ENCODE data around the gene NEDD8.

Gene NEDD8

GRCh38 chr14:24194186-24194872, 37.8 kb downstream of the NEDD8 start:
- no peak for DNase-seq

DNA sequence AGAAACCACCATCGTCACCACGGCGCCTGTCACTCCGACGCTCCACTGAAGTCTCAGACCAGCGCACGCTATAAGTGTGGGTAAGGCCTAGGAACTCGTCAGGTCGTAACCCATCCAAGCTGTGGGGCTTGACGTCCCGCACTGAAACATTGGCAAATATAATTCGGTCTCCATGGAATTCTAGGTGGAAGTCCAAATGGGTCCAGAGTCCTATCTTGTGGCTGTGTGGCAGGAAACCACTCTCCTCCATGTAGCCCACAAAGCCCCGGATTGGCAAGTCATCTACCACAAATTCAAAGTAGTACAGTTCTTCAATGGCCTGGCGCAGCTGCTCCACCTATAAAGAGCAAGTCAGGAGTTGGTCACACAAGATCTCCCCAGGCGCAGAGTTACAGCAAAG, 39.2 kb downstream of the NEDD8 start:
- no peak for DNase-seq

DNA sequence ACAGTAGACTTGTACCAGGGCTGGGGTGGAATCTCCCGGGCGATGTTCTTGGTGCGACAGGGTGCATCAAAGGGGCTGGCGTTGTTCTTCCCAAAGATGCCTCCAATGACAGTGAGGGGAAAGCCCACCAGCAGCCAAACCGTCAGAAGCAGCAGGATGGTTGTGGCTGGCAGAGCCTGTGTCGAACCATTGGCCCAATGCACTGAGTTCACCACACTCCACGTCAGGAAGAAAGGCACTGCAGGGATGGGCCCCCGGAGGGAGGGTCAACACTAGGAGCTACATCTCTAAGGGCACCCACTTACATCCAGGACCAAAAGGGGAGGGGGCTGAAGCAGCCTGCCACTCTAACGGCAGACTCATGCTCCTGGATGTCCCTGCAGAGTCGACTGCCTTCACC, 41.8 kb downstream of the NEDD8 start:
- no peak for DNase-seq

- DNase-seq = no peak
Measured at GRCh38 chr14:24189460-24189859, 42.7 kb downstream of the NEDD8 start.

- no peak for DNase-seq
Measured at GRCh38 chr14:24189059-24189375, 43.1 kb downstream of the NEDD8 start.

DNA sequence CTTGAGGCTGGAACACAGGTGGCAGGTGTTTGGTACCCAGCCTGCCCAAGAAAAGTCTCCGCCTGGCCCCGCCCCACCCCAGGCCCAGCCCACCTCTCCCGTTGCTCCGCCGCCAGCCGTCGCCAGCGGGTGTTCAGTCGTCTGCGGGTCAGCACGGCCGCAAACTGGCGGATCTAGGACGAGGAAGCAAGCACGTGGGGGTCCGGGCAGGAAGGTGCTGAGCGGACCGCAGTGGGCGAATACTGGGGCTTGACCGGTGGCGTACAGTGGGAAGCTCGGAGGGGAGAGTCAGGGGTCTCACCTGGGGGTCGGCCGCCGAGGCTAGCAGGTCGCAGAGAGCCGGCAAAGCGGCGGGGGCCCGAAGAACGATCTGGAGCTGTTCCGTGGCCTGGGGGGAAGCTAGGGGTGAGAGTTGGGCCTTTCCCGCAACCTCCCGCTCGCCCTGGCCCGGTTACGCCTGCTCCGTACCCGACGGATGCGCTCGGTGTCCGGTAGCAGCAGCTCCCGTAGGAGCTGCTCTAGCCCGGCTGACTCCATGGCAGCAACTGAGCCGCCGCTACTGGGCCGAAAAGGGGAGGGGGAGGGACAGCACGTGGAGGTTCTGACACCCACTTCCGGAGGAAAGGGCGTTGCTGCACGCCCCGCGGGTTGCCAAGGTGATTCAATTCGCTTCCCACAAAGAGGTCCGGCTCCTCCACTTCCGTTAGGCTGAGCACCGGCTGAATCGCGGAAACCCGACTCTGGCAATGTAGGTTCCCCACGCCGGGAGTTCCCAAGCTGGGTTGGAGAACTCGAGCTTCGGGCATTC, 43.7 kb downstream of the NEDD8 start, which contains the start of gene IPO4:
Gene IPO4 (minus strand): TSS at position 566 of the 808 bp plus-strand sequence. CDS start 29 bp downstream, at position 537.
- DNase-seq = peak; percentile 92

DNA sequence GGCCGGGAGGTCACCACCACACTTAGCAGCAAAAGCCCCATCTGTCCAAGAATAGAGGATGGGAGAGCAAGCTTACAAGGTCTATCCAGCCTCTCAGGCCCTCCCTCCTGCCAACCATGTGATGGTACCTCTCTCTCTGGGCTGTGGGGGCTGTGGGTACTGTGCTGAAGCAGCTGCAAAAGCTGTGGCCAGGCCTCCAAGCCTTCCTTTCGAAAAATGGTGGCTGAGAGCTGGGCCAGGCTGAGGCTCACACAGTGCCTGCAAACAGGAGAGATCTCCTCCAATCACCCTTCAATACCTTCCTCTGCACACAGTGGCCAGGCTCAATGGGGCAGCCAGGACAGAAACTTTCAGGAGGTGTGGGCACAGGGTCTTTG, 44.6 kb downstream of the NEDD8 start:
- DNase-seq = no peak

DNA sequence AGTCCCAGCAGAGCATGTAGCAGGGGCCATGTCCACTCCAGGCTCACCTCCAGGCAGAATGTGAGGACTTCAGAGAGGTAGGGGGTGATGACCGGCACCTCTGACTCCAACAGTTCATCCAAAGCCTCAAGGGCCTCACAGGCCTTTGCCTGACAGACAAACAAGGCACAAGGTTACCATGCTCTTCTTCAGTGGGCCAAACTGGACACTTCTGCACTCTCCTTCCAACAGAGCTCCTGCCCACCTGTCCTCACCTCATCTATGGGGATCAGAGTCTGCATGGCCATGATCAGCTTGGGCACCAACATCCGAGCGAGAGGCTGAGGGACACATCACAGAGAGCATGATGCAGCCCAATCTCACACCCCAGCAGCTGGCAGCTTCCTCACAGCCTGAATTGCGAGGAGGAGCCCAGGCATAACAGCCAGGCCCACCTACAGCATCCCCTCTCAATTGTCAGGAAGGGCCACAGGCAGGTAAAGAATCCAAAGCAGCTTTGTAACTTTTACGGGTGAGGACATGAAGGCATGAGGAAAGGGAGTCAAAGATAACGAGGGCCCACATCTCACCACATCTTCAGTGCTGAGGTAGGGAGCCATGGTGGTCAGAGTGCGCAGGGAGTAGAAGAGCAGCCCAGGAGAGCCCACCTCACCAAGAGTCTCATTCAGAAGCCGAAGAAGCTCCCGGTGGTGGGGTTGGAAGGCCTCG, 45.2 kb downstream of the NEDD8 start:
- no peak for DNase-seq

DNA sequence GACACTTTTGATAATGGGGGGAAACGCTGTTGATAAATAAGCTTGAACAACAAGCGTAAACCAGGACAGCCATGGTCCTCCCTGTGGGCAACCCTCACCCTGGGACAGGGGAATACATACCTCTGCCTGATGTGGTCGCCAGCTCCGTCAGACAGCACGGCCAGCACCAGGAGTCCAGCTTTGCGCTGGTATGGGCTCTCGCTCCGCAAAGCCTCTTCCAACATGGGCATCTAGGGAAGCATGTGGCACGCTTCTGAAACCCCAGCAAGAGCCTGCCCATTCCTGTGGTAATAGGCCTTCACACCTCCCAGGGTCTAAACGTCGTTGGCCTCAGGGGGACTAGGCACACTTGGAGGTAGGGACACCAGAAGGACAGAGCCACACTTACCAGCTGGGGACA, 46.4 kb downstream of the NEDD8 start:
- DNase-seq = no peak

DNA sequence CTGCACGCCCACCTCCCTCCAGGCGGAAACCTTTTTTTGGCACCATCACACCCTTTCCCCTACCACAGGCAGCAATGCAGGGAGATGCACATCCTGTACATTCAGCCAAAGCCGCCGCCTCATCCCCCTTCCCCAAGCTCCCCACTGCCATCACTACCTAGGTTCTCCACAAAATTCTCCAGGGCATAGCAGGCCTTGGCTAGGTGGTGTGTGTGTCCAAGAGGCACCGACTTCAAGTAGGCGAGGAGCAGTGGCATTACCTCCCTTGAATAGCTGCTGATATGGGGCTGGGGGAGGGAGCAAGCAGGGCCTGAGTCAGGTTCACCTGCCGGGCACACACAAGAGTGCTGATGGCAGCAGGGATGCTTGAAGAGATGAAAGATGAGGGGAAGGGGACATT, 47.1 kb downstream of the NEDD8 start:
- DNase-seq = no peak

GRCh38 chr14:24184104-24184970, 47.8 kb downstream of the NEDD8 start:
- no peak for DNase-seq

- DNase-seq = no peak
Measured at GRCh38 chr14:24183014-24183481, 49.1 kb downstream of the NEDD8 start.

GRCh38 chr14:24182110-24182882, 49.9 kb downstream of the NEDD8 start:
- DNase-seq = no peak

GRCh38 chr14:24181371-24182077, 50.6 kb downstream of the NEDD8 start:
- DNase-seq = no peak

DNA sequence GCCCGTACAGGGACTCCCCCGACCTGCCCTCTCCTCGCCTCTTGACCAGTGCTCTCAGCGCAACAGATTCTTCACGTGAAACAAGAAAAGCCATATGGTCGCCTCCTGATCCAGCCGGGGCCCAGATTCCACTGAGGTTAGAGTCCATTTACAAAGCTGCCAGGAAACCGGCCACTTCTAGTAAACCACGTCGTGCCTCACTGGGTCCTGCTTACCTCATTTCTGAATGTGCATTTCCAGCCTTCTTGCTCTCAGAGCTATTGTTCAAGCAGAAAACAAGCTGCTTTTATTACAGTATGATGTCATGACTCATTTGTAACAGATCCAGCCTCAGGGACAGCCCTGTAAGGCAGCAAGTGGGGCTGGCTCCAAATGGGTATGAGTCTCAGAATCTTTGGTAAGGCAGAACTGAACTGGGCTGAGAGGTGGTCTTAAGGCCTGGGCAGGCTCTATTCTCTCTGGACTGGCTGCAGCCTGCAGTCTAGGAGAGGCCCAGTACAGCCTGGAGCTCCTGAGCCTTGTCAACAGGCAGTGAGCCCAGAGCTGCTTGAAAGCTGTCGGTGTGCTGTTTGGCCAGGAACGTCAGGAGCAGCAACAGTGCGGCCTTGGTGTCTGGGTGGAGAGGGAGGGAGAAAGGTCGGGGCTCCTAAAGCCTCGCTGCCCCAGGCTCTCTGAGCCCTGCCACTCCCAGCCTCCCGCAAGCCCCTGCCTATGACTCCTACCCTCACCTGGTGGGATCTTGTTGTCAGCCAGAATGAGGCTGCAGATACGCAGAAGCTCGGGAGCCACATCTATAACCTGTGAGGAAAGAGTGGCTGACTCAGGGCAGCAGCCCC, 52.0 kb downstream of the NEDD8 start:
- no peak for DNase-seq

DNA sequence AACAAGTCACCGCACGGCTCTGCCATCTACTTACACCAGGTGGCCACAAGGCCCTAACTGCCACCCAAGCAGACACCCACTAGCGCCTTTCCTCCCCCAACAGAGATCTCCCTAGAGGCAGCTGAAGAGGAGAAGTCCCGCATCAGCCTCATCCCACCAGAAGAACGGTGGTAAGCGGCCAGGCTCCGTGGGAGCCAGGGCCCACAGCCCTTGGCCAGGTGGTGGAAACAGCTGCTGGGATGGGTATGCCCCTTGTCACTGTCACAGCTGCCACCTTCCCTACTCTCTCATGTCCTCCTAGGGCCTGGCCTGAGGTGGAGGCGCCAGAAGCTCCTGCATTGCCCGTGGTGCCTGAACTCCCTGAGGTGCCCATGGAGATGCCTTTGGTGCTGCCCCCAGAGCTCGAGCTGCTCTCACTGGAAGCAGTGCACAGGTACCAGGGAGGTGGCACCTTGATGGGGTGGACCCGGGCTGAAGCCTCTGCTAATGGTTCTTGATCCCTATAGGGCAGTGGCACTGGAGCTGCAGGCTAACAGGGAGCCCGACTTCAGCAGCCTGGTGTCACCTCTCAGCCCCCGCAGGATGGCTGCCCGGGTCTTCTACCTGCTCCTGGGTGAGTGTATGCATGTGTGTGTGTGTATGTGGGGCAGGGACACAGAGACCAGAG, 52.7 kb downstream of the NEDD8 start:
- DNase-seq = no peak

- no peak for DNase-seq
Measured at GRCh38 chr14:24178399-24179178, 53.6 kb downstream of the NEDD8 start.

DNA sequence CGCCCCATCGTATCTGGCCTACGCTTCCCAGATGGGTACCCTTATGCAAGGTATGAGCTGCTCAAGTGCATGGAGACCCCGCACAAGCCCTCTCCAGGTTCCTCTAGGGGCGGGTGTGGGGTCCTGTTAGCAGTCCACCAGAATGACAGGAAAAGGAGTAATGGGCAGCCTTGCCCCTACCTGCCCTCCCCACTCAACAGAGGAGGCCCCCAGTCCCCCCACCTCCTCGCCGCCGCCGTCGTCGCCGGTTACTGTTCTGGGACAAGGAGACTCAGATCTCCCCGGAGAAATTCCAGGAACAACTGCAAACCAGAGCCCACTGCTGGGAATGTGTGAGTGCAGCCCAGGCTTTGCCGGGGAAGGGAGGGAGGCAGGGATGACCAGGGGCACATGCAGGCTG, 54.3 kb downstream of the NEDD8 start:
- no peak for DNase-seq

Data from GF-D8 (cell line).